CD4-positive, alpha-beta T cell treated with Interleukin-1 beta for 1 hour (primary cell): ENCODE results near the gene SNAP23.

Experiments
- DNase-seq, 2 donors: peaks; one replicate each; pipeline ENCODE4 v3.0.0-alpha.2; 2020 to 2022

The SNAP23 gene

DNA sequence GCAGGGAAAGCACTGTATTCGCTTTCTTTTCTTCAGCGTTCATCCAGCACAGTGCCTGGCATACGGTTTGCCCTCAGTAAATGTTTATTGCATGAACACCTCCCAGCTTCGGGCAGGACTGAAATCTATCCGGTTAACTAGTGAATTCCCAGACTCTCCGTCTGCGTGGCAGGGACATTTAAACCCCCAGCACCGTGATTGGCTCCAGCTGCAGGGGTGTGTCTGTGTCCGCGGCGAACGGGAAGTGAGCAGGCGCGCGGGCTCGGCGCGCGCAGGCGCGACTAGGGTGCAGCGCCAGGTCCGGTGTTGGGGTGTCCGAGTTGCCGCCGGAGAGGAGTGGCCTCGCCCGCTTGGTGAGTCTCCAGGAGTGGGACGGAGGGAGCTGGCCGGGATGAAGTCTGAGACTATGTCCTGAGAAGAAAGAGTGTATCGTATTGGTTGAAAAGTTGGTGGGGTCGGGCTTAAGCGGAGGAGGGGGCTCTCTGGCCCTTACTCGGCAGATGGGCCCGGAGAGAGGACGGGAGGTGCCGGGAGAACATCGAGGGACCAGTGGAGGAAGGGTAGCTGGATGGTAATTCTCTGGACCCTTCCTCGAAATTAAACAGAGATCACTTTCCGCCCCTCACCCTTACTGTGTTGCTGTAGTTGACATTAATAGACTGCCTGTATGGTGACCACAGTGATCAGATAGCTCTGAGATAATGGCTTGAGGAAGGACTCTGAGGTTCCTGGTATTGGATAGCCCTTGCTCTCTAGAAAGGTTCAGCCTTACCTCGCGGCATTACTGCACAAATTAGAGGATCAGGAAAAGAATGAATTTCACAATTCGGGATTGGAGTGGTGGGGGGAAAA is at the start of gene SNAP23:
TSS of gene SNAP23 (plus strand) at position 274 of the 852 bp plus-strand sequence. CDS start 16,213 bp downstream, outside the sequence.
- peak; percentile 85 to 87 for DNase-seq

DNA sequence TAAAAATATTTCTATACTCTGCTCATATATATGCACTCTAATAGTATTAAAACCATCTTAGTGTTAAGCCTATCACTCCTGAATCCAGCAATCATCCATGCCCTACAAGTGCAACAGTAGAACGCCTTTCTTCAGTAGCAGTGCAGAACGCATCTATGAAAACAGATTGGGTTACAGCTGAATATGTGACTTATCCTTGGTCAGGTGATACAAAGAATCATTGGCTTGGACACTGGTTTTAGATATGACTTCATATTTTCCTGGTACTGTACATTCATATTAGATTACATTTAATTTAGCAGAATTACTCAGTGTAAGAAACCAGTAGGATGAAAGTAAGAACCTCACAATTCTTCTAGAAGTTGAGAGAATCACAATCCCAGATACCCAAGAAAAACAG is 47.8 kb upstream of the SNAP23 start:
- DNase-seq = no peak

DNA sequence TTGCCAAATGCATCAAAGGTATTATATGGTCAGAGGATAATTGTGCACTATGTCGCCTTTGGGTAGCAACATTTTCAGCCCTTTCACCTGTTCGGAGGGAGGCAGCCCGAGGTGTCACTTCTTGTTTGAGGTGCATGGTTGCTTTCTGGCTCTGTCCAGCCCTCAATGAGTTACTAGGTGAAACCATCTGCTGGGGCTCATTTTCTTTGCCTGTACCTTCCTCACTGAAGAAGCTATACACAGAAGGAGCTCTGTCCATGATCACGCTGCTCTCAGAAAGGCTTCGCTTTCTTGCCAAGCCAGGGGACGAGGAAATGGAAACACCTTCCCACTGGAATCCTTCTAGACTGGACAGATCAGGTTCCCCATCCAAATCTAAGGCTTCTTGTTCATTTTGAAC is 47.2 kb upstream of the SNAP23 start:
- DNase-seq = no peak

DNA sequence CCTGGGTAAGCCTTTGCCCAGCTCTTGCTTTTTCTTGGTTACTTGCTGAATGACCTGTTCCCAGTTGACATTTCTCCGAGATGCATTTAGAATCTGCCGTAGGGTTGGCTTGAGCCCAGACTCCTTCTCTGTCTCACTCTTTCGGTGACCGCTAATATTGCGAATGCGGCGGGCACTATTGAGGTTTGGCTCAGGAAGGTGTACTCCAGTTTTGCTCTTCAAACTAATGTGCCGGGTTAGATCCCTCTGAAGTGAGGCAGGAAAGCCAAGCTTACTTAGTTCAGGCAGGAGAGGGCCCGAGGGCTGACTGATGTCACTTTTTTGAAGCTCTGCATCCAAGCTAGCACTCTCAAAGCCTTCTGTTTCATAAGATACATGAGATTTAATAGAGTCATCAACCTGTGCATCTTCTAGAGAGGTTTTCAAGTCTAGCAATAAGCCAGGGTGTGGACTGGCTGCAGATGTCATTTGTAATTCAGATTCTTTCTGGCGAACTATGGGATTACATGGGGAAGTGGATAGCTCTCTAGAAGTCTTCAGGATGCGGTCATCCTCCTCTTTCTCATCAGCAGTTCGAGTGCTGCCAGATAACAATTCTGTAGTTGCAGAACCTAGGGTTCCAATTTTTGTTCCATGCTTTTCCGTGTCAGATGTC is 45.5 kb upstream of the SNAP23 start:
- no peak for DNase-seq

DNA sequence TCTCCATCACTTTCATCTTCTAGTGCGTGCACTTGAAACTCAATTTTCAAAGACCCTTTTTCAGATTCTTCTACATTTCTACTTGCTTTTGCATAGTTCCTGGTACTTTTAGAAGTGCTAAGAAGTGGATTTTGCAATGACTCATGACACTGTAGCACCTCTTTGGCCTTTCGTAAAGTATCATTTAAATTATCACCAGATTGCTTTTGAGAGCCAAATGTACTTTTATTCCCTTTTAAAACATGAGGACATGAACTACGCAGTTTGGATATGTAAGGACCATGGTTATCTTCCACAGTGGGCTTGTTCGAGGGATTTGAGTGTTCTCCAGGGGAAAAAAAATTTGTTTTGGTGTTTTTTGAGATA is 45.0 kb upstream of the SNAP23 start:
- no peak for DNase-seq

DNA sequence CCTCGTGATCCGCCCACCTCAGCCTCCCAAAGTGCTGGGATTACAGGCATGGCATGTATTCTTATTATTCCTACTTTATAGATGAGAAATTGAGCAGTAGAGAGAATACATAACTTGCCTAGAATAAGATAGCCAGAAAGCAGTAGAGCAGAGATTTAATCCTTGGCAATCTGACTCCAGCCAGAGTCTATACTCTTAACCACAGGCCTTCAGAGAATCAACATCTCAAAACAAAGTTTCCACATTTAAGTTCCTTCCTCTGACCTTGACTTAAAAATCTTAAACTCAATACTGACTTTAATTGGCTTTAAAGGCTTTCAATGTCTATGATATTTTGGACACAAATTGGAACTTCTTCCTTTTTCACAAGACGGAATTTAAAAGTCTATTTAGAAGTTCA is 41.6 kb upstream of the SNAP23 start:
- no peak for DNase-seq

DNA sequence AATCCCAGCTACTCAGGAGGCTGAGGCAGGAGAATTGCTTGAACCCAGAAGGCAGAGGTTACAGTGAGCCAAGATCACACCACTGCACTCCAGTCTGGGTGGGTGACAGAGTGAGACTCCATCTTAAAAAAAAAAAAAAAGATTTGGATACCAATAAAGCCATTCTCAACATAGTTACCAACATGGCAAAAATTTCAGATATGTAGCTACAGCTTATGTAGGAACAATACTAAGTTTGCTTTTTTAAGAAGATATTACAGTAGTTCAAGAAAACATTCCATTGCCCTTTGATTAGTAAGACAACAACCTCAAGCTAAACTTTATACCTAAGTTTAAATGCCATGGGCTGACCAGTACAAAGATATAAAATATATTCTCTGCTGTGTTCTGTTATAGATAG is 38.9 kb upstream of the SNAP23 start:
- DNase-seq = no peak

DNA sequence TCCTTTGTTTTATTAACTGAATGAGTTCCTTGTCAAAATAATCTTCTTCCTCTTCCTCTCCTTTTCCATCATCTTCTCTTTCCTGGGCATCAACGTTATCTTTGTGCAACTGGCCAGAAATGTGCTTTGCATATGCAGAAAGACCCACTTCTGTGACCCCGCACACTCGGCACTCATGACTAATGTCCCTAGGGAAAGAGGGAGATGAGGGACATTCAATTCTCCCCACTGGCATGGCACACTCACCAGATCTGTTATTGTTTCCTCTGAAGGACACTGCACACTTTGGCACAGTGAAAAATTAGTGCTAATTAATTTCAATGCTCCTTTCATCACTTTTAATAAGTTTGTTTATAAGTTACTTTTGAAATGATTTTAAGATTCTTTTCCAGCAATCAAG is 38.5 kb upstream of the SNAP23 start:
- DNase-seq = no peak

DNA sequence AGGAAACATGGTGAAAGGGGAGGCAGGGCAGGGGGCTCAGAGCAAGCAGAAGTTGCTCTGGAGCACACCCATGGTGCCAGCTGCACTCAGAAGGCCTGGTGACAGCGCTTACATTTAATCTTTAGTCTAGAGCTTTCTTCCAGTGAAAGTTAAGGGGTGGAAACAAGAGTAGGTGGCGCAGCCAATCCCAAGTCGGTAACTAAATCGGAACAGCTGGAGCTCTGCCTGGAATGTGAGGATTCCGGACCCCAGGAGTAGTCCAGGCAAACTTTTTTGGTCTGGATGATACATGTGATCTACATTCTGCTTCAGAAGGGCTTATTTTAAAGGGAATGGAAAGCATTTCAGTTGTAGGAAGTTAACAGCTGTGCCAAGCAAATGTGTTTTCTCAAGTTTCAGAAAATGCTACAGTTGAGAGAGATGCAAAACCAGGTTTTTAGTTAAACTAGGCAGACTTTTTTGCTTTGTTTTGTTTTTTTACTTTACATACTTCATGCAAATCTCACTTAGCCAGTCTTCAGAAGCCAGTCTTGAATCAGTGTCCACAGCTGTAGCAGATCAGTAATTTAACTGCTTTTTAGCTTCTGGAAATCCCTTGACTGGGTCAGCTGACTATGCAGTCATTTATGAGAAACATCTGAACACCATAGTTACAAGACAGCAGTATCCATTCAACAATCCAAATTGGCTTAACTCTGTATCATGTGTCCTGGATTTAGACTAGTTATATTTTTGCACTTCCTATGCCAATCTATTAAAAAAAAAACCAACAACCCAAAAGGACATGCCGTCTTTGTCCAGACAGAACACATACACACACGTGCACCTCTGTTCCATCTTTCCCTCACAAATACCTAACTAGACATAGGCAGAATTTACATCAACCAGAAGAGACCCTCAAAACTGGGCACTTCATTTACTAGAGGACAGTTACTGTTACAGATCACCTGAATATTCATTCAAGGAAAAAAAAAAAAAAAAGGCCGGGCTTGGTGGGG is 37.7 kb upstream of the SNAP23 start:
- DNase-seq = no peak

DNA sequence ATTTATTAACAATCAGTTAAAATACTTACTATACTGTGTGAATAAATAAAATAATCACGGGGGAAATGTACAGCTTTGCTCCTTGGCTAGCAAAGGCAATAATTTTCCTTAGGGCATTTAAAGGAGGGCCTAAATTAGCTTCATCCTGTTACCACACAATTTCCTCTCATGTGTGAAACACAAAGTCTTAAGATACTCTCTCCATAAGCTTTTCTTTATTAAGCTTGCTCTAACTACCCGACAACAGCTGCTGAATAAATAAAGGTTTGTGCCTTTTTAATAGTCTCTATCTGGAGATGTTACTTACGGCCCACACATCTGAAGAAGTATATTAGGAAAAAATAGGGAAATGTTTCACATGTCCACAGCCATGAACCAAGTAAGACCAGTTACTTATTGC is 34.2 kb upstream of the SNAP23 start:
- no peak for DNase-seq

DNA sequence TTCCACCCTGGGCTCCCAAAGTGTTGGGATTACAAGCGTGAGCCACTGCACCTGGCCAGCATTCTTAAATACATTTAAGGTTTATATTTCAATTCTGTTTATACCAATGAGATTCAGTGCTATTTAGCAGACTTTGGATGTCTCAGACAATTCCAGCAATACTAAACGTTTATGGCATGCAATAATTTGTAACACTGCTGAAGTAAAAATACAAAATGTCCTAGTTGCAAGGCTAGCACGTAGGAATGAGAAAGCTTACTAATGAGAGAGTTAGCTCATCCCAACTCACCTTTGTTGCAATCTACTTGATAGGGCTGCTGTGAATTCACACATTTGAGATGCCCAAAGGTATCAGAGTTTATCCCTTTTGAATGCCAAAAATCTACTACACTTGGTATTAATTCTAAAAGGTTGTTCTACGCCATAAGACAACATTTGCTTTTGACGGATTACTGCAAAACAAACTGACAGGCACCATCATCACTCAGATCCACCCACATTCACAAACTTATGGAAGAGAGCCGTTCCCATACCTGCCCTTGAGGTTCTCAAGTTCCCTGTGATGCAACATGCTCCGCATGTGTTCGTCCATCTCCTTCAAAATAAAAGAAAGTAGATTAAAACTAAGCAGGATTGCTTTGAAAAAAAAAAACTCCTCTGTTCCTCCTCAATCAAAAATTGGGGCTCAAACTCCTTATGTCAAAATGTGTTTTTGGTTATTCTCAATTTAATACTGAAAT is 29.7 kb upstream of the SNAP23 start:
- no peak for DNase-seq

DNA sequence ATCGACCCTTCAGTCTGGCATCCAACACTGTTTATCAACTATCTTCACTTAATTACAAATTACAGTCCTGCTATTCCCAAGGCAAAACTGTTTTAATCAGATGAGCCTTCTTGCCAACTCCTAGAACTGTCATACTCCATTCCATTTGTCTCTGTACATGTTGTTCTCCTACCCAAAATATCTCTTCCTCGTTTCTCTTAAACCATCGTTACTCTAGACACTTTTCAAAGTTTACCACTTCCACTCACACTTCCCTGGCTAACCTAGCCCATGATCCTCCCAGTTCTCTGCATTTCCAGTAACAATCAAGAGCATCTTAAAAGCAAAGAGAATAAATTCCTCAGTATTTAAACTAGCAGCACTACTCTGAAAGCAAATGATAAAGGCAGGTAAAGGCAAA is 24.4 kb upstream of the SNAP23 start:
- DNase-seq = no peak

DNA sequence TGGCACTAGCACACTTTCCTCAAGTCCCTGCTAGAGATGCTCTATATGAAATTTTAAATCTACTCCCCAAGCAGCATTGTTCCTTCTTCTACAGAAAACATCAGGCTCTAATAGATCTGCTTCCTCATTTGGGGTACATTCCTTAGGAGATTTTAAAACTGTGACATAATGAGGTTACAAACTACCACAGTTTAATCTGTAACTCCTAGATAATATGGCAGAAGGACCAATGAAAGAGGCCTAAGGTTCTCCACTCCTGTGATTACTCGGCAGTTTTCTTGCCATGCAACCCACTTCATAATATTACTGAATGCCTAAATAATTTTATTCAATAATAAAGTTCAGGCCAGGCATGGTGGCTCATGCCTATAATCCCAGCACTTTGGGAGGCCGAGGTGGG is 20.6 kb upstream of the SNAP23 start:
- DNase-seq = no peak

DNA sequence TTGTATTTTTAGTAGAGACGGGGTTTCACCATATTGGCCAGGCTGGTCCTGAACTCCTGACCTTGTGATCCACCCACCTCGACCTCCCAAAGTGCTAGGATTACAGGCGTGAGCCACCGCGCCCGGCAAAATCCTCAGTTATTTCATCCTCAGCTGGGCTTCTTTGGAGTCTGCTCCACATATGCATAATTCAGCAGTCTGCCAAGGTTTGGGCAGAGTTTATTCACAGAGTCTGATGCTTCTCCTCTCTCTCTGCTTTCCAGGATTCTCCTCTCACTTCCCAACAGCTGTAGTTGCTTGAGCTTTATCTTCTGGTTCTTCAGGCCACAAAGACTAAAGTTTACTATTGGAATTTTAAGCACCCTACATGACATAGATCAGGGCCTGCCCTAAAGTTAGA is 12.7 kb upstream of the SNAP23 start:
- no peak for DNase-seq

DNA sequence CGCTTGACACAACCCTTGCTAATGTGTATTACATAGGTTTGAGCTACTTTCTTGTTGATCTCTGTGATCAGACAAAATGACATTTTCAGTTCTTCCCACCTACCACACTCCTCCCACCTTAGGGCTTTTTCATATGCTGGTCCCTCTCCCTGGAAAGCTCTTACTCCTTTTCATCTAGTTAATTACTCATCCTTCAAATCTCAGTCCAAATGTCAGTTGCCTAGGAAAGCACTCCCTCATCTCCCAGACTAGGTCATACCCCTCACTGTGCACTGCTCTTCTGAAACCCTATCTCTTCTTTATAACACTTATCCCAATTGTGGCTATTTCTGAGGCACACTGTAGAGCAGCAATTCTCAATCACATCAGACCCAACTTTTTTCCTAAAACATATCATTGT is 11.8 kb upstream of the SNAP23 start:
- no peak for DNase-seq

DNA sequence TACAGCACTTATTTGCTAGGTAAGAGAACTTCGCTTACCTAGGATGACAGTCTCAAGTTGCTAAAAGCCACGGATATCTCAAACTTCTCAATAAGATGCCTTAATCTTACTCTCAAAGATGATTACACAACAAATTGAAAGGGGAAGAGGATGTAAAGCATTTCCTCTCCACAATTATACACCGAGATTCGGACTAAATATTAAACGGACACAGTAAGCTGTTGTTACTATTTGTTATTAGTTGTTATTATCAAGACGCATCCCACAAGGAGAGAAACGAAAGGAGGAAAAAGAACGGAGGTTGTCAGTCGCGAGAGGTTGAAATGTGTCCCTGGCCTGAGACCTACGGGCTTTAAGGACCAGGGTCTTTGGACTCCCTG is 5.2 kb upstream of the SNAP23 start:
- DNase-seq = no peak

DNA sequence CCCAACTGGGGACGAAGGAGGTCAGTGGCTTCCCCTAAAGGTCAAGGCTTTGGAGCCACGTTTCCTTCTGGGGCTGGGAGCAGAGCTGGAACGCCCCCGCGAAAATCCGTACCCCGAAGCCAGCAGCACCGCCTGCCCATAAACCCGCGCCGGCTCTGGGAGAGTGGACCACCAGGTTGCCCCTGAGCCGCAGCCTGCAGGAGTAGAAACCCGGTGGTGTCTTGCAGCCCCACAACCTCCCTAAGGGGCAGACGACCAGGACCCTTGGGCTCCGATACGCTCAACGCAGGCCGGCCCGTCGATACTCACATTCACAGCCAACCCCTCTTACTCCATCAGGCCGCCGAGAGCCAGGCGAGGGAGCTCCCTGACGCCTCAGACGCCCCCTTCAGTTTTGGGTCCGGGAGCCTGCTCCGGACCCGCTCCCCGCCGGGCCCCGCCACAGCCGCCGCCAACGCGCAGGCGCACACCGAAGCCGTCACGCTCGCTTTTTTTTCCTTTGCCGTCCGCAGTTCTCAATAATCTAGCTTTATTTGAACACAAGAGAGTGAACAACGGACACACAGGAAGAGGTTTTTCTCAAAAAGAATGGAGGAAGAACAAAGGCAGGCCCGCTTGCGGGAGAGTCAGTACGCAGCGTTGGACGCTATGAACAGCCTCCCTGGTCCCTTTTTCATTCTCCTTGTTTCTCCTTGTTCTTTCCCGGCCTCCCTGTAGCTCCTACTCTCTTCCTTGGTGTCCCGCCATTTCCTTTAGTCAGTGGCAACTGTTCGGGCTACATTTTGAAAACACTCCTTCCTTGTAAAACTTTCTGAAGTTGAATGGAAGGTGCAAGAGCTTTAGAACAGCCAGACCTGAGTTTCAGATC is 4.5 kb upstream of the SNAP23 start, which contains the start of gene ZNF106:
TSS of gene ZNF106 (minus strand) at position 471 of the 868 bp plus-strand sequence. CDS start 18,852 bp downstream, outside the sequence.
- peak; percentile 91 to 93 for DNase-seq

DNA sequence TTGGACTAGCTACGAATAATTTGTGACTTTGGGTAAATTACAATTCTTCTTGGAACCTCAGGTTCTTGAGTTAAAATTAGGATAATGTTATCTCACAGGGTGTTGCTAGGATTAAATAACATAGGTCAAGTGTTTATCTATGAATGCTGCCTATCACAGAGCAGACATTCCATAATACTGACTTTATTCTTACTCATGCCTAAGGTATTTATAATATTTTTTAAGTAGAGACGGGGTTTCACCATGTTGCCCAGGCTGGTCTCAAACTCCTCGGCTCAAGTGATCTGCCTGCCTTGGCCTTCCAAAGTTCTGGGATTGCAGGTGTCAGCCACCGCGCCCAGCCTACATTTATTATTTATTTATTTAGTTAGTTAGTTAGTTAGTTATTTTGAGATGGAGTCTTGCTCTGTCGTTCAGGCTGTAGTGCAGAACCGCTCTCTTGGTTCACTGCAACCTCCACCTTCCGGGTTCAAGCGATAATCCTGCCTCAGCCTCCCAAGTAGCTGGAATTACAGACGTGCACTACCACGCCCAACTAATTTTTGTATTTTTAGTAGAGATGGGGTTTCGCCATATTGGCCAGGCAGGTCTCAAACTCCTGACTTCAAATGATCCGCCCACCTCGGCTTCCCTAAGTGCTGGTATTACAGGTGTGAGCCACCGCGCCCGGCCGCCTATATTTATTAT is 3.8 kb upstream of the SNAP23 start:
- no peak for DNase-seq

DNA sequence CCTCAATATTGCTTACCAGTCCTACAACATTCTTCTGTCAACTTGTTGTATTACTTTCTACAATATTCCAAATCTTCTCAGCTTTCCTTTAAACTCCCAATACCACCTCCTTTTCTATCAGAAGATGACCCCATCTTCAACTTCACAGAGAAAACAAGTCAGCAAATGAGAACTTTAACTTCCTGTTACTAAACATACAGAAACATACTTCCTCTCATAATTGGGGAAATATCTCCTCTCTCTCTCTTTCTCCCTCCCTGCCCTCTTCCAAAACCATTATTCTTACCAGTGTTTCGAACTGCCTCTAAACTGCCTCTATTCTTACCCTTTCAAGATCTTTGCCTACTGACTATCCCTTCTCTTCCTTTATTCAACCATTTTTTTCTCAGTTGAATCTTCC is 1.8 kb upstream of the SNAP23 start:
- DNase-seq = no peak

DNA sequence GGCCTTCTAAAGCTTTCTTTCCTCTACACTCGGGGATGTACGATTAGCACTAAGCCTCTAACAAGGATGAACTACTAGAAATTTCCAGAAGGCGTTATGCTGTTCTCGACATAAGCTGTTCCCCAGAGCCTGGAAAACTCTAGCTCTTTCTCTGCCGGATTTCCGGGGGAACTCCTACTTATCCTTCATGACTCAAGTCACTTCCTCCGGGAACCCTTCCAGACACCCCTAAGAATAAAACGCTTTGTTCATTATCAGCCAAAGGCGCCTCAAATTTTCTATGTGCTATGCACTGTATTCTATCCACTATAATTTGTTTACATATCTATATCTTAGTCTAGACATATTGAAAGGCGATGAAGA is 455 bp upstream of the SNAP23 start:
- DNase-seq = peak in 1 of 2 donors; percentile 38
